Measurements from ENCODE around the gene HBE1. TPM values are rescaled to one million over a fixed set of nuclear protein-coding genes. Genes with fewer than 3 reads are reported as not detected.

Gene HBE1
- total RNA-seq, 1 experiment from 2014 or later, result 3.2 TPM

GRCh38 chr11:5229796-5230195 is 39.9 kb downstream of the HBE1 start:
- no peak overlapping the region for H3K4me3 ChIP-seq (ENCODE audit: low read depth in 2 of 2, low read length in 2 of 2)
- DNase-seq (ENCODE audit: low read depth, low spot score) (no peak), ATAC-seq (no peak)
- no peaks in the 10 kb centered on the region for H3K27me3 ChIP-seq (ENCODE audit: control insufficient read depth, insufficient read depth, low read length)
- H3K27ac ChIP-seq (ENCODE audit: low read length), result no peak overlapping the region
- CTCF ChIA-PET, result no interaction called here
- intact Hi-C loops (cut with micrococcal nuclease; ENCODE audit: unreplicated experiment) (no loop called here), in situ Hi-C loops (cut with HindIII; ENCODE audit: low pct_unique_long_range_greater_than_20kb, low sequenced_read_pairs) (no loop called here)
- H3K4me1 ChIP-seq (ENCODE audit: control insufficient read depth, insufficient read depth, low read length), result no peaks in the 10 kb centered on the region
- TF ChIP-seq, protein P1, sequence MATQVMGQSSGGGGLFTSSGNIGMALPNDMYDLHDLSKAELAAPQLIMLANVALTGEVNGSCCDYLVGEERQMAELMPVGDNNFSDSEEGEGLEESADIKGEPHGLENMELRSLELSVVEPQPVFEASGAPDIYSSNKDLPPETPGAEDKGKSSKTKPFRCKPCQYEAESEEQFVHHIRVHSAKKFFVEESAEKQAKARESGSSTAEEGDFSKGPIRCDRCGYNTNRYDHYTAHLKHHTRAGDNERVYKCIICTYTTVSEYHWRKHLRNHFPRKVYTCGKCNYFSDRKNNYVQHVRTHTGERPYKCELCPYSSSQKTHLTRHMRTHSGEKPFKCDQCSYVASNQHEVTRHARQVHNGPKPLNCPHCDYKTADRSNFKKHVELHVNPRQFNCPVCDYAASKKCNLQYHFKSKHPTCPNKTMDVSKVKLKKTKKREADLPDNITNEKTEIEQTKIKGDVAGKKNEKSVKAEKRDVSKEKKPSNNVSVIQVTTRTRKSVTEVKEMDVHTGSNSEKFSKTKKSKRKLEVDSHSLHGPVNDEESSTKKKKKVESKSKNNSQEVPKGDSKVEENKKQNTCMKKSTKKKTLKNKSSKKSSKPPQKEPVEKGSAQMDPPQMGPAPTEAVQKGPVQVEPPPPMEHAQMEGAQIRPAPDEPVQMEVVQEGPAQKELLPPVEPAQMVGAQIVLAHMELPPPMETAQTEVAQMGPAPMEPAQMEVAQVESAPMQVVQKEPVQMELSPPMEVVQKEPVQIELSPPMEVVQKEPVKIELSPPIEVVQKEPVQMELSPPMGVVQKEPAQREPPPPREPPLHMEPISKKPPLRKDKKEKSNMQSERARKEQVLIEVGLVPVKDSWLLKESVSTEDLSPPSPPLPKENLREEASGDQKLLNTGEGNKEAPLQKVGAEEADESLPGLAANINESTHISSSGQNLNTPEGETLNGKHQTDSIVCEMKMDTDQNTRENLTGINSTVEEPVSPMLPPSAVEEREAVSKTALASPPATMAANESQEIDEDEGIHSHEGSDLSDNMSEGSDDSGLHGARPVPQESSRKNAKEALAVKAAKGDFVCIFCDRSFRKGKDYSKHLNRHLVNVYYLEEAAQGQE (IDR thresholded peaks at IDR 0.05; ENCODE audit: insufficient read depth in 1 of 2, low read depth in 2 of 2, low read length in 1 of 2), result no peak
- TF ChIP-seq POLR2AphosphoS5 (IDR thresholded peaks at IDR 0.05; ENCODE audit: low read depth, low read length) (no peak), TCF7L2 (IDR thresholded peaks at IDR 0.05; ENCODE audit: low read depth, low read length) (no peak), CTCF (IDR thresholded peaks at IDR 0.05) (no peak), SIN3A (IDR thresholded peaks at IDR 0.05; ENCODE audit: borderline replicate concordance, insufficient read depth, low read depth, low read length) (no peak)
- no peaks in the 10 kb centered on the region for H3K36me3 ChIP-seq (ENCODE audit: control insufficient read depth, insufficient read depth, low read length)
- H3K9me3 ChIP-seq (ENCODE audit: control insufficient read depth, insufficient read depth, low read depth, low read length), result no peaks in the 10 kb centered on the region
- POLR2A ChIA-PET, result no interaction called here
- no TSS peak for BruUV-seq (replicated peaks)

DNA sequence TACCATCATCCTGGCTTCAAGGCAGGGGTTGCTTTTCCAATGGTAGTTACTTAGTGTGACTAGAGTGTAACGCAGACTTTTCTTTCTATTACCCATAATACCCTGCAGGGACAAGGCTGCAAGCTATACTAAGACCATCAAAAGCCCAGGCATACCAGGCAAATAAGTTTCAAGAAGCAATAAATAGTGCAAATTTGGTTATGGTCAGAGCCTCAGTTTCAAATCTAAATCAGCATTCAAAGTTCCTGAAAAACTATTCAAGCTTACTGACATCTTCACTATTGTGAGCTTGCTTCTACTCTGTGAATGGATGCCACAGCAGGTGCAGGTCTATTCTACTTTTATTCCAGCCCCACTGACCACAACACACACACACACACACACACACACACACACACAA is 40.4 kb downstream of the HBE1 start:
- POLR2A ChIA-PET, result no interaction called here

More for the DNA sequence above, 40.4 kb downstream of the HBE1 start:
- in situ Hi-C loops (cut with HindIII; ENCODE audit: low pct_unique_long_range_greater_than_20kb, low sequenced_read_pairs), result no loop called here
- H3K4me3 ChIP-seq (ENCODE audit: low read depth in 2 of 2, low read length in 2 of 2), result no peak overlapping the region
- H3K27ac ChIP-seq (ENCODE audit: low read length), result no peak overlapping the region
- intact Hi-C loops (cut with micrococcal nuclease; ENCODE audit: unreplicated experiment), result no loop called here
- DNase-seq (ENCODE audit: low read depth, low spot score) (no peak), ATAC-seq (no peak)
- no TSS peak for BruUV-seq (replicated peaks)
- CTCF ChIA-PET, result no interaction called here
- H3K27me3 ChIP-seq (ENCODE audit: control insufficient read depth, insufficient read depth, low read length), result no peaks in the 10 kb centered on the region
- no peaks in the 10 kb centered on the region for H3K9me3 ChIP-seq (ENCODE audit: control insufficient read depth, insufficient read depth, low read depth, low read length)
- no peaks in the 10 kb centered on the region for H3K36me3 ChIP-seq (ENCODE audit: control insufficient read depth, insufficient read depth, low read length)
- TF ChIP-seq TCF7L2 (IDR thresholded peaks at IDR 0.05; ENCODE audit: low read depth, low read length), result no peak
- TF ChIP-seq CTCF (IDR thresholded peaks at IDR 0.05), result no peak
- TF ChIP-seq SIN3A (IDR thresholded peaks at IDR 0.05; ENCODE audit: borderline replicate concordance, insufficient read depth, low read depth, low read length), result no peak
- TF ChIP-seq POLR2AphosphoS5 (IDR thresholded peaks at IDR 0.05; ENCODE audit: low read depth, low read length), result no peak
- TF ChIP-seq, protein P1 (IDR thresholded peaks at IDR 0.05; ENCODE audit: insufficient read depth in 1 of 2, low read depth in 2 of 2, low read length in 1 of 2), result no peak
- H3K4me1 ChIP-seq (ENCODE audit: control insufficient read depth, insufficient read depth, low read length), result no peaks in the 10 kb centered on the region

Measured in Panc1 (cell line).